Measurements from ENCODE around the gene KCNJ4.

DNA sequence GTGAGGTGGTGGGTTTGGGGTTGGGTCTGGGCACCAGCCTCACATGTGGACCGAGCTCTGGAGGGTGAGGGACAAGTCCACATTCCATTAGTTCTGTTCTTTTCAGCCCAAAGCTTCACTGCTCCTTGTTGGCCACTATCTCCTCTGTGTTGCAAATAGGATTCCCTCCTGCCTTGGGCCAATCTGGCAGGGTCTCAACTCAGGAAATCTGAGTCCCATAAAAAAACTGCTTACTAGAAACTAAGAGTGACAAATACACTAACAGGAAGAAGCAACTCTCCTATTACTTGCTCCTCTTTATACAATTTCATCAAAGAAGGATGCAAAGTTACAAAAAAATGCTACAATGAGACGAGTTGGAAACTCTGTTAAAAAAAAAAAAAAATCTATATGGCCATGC, 71.6 kb downstream of the KCNJ4 start:
- TF ChIP-seq POLR2A (IDR thresholded peaks at IDR 0.05) (no peak), CTCF (IDR thresholded peaks at IDR 0.05) (no peak)

All from thyroid gland (tissue), 4 donors.